ENCODE measurements around the gene C1RL. TPM values are rescaled to one million over a fixed set of nuclear protein-coding genes. Genes with fewer than 3 reads are reported as not detected.

The C1RL gene
- total and polyA plus RNA-seq, 2 donors, result 20.6 to 92.2 TPM

GRCh38 chr12:7144414-7145120, 35.6 kb upstream of the C1RL start:
- Histone ChIP-seq H3K27ac (ENCODE audit: low read depth) (no peak overlapping the region), H3K4me1 (ENCODE audit: insufficient read depth) (no peaks in the 10 kb centered on the region), H3K4me3 (ENCODE audit: low read depth, low read length) (no peak overlapping the region), H3K36me3 (ENCODE audit: insufficient read depth) (peaks cover 2% of the 10 kb centered on the region)
- DNase-seq (ENCODE audit: extremely low spot score), result no peak
- WGBS, result 46% methylated on average over 11 of the region's 11 CpGs

- peaks cover 2% of the 10 kb centered on the region for H3K36me3 ChIP-seq (ENCODE audit: insufficient read depth)
- H3K27ac ChIP-seq (ENCODE audit: low read depth), result no peak overlapping the region
- H3K4me3 ChIP-seq (ENCODE audit: low read depth, low read length), result no peak overlapping the region
- whole genome bisulfite sequencing, result 93% methylated on average over 7 of the region's 7 CpGs
- H3K4me1 ChIP-seq (ENCODE audit: insufficient read depth), result no peaks in the 10 kb centered on the region
- DNase-seq (ENCODE audit: extremely low spot score), result no peak
Observed at GRCh38 chr12:7143564-7143963, 34.5 kb upstream of the C1RL start.

GRCh38 chr12:7142809-7143465, 33.9 kb upstream of the C1RL start:
- Histone ChIP-seq H3K4me1 (ENCODE audit: insufficient read depth) (no peaks in the 10 kb centered on the region), H3K36me3 (ENCODE audit: insufficient read depth) (no peaks in the 10 kb centered on the region), H3K4me3 (ENCODE audit: low read depth, low read length) (no peak overlapping the region), H3K27ac (ENCODE audit: low read depth) (no peak overlapping the region)
- DNase-seq (ENCODE audit: extremely low spot score), result no peak
- 94% methylated on average over 18 of the region's 18 CpGs for WGBS

- no peak for DNase-seq (ENCODE audit: extremely low spot score)
- Histone ChIP-seq H3K36me3 (ENCODE audit: insufficient read depth) (no peaks in the 10 kb centered on the region), H3K4me1 (ENCODE audit: insufficient read depth) (no peaks in the 10 kb centered on the region), H3K27ac (ENCODE audit: low read depth) (no peak overlapping the region), H3K4me3 (ENCODE audit: low read depth, low read length) (no peak overlapping the region)
- WGBS, result 84% methylated on average over 5 of the region's 5 CpGs
Observed at GRCh38 chr12:7142056-7142644, 33.1 kb upstream of the C1RL start.

GRCh38 chr12:7141351-7142005, 32.5 kb upstream of the C1RL start:
- Histone ChIP-seq H3K27ac (ENCODE audit: low read depth) (no peak overlapping the region), H3K4me1 (ENCODE audit: insufficient read depth) (no peaks in the 10 kb centered on the region), H3K4me3 (ENCODE audit: low read depth, low read length) (no peak overlapping the region), H3K36me3 (ENCODE audit: insufficient read depth) (no peaks in the 10 kb centered on the region)
- DNase-seq (ENCODE audit: extremely low spot score), result no peak
- WGBS, result 85% methylated on average over 7 of the region's 7 CpGs

GRCh38 chr12:7139200-7139599, 30.2 kb upstream of the C1RL start:
- WGBS, result 72% methylated on average over 2 of the region's 2 CpGs
- no peaks in the 10 kb centered on the region for H3K4me1 ChIP-seq (ENCODE audit: insufficient read depth)
- H3K27ac ChIP-seq (ENCODE audit: low read depth), result no peak overlapping the region
- DNase-seq (ENCODE audit: extremely low spot score), result no peak
- H3K4me3 ChIP-seq (ENCODE audit: low read depth, low read length), result no peak overlapping the region
- H3K36me3 ChIP-seq (ENCODE audit: insufficient read depth), result no peaks in the 10 kb centered on the region

GRCh38 chr12:7137908-7138307, 28.9 kb upstream of the C1RL start:
- DNase-seq (ENCODE audit: extremely low spot score), result no peak
- no peak overlapping the region for H3K27ac ChIP-seq (ENCODE audit: low read depth)
- WGBS, result 67% methylated on average over 4 of the region's 4 CpGs
- no peaks in the 10 kb centered on the region for H3K4me1 ChIP-seq (ENCODE audit: insufficient read depth)
- H3K4me3 ChIP-seq (ENCODE audit: low read depth, low read length), result no peak overlapping the region
- H3K36me3 ChIP-seq (ENCODE audit: insufficient read depth), result no peaks in the 10 kb centered on the region

GRCh38 chr12:7136676-7137075, 27.7 kb upstream of the C1RL start:
- Histone ChIP-seq H3K36me3 (ENCODE audit: insufficient read depth) (no peaks in the 10 kb centered on the region), H3K27ac (ENCODE audit: low read depth) (no peak overlapping the region), H3K4me1 (ENCODE audit: insufficient read depth) (no peaks in the 10 kb centered on the region), H3K4me3 (ENCODE audit: low read depth, low read length) (no peak overlapping the region)
- WGBS, result 89% methylated on average over 3 of the region's 3 CpGs
- DNase-seq (ENCODE audit: extremely low spot score), result no peak

GRCh38 chr12:7136071-7136470, 27.1 kb upstream of the C1RL start:
- no peak overlapping the region for H3K27ac ChIP-seq (ENCODE audit: low read depth)
- DNase-seq (ENCODE audit: extremely low spot score), result no peak
- no peaks in the 10 kb centered on the region for H3K4me1 ChIP-seq (ENCODE audit: insufficient read depth)
- no peaks in the 10 kb centered on the region for H3K36me3 ChIP-seq (ENCODE audit: insufficient read depth)
- WGBS, result 96% methylated on average over 7 of the region's 7 CpGs
- H3K4me3 ChIP-seq (ENCODE audit: low read depth, low read length), result no peak overlapping the region

- no peak overlapping the region for H3K27ac ChIP-seq (ENCODE audit: low read depth)
- H3K4me1 ChIP-seq (ENCODE audit: insufficient read depth), result no peaks in the 10 kb centered on the region
- no peak overlapping the region for H3K4me3 ChIP-seq (ENCODE audit: low read depth, low read length)
- H3K36me3 ChIP-seq (ENCODE audit: insufficient read depth), result no peaks in the 10 kb centered on the region
- 84% methylated on average over 12 of the region's 12 CpGs for WGBS
- no peak for DNase-seq (ENCODE audit: extremely low spot score)
Observed at GRCh38 chr12:7134396-7135166, 25.6 kb upstream of the C1RL start.

- no peak overlapping the region for H3K27ac ChIP-seq (ENCODE audit: low read depth)
- 41% methylated on average over 7 of the region's 7 CpGs for WGBS
- H3K4me1 ChIP-seq (ENCODE audit: insufficient read depth), result no peaks in the 10 kb centered on the region
- H3K4me3 ChIP-seq (ENCODE audit: low read depth, low read length), result no peak overlapping the region
- no peaks in the 10 kb centered on the region for H3K36me3 ChIP-seq (ENCODE audit: insufficient read depth)
- no peak for DNase-seq (ENCODE audit: extremely low spot score)
Observed at GRCh38 chr12:7131502-7131866, 22.5 kb upstream of the C1RL start.

- peak overlapping the region; percentile 48 for H3K4me3 ChIP-seq (ENCODE audit: low read depth, low read length)
- DNase-seq (ENCODE audit: extremely low spot score), result no peak
- 3% methylated on average over 32 of the region's 32 CpGs for WGBS
Observed at GRCh38 chr12:7130701-7131501, 21.9 kb upstream of the C1RL start.

More at GRCh38 chr12:7130701-7131501, 21.9 kb upstream of the C1RL start:
- Histone ChIP-seq H3K36me3 (ENCODE audit: insufficient read depth) (no peaks in the 10 kb centered on the region), H3K27ac (ENCODE audit: low read depth) (peak overlapping the region; percentile 64), H3K4me1 (ENCODE audit: insufficient read depth) (no peaks in the 10 kb centered on the region)

All from urinary bladder (tissue), 4 donors.